GM10248 (cell line): Measurements from ENCODE around the gene UFD1.

Experiments
- CTCF ChIA-PET: fragments of 300-600 bp; sonication (Branson Sonifier 250); formaldehyde crosslinking; extraction: SDS; loops from one replicate; lab custom pipeline; 2021; ENCODE audit warnings: antibody characterized with exemption; lab: Yijun Ruan, JAX
- POLR2A ChIA-PET: fragments of 350-650 bp; sonication (Branson Sonifier 250); formaldehyde crosslinking; extraction: SDS; loops from one replicate; lab custom pipeline; 2020; ENCODE audit warnings: antibody characterized with exemption; lab: Yijun Ruan, JAX
- DNase-seq: peaks from one replicate; pipeline ENCODE4 v3.0.0; 2012; ENCODE audit errors: extremely low spot score
- CTCF ChIP-seq: IDR thresholded peaks from 2 replicates; pipeline ENCODE4 v1.5.1; 2012; ENCODE audit warnings: mild to moderate bottlenecking, low read depth; ENCODE audit errors: extremely low read depth, missing control alignments, control extremely low read depth

The UFD1 gene

GRCh38 chr22:19405652-19406051 lies 73.3 kb downstream of the UFD1 start:
- ChIA-PET POLR2A (no interaction called here), CTCF (interaction anchor here (2.5 kb wide), 1 partner anchor 10 kb away, joined by 9 read pairs; no protein-coding TSS in a partner anchor)
- DNase-seq: no peak
- TF ChIP-seq CTCF: no peak

GRCh38 chr22:19405133-19405532 lies 73.9 kb downstream of the UFD1 start:
- DNase-seq: no peak
- TF ChIP-seq CTCF: no peak
- POLR2A ChIA-PET: no interaction called here
- CTCF ChIA-PET: interaction anchor here (2.5 kb wide), 1 partner anchor 10 kb away, joined by 9 read pairs; no protein-coding TSS in a partner anchor

GRCh38 chr22:19404676-19405075 lies 74.3 kb downstream of the UFD1 start:
- ChIA-PET POLR2A (no interaction called here), CTCF (interaction anchor here (2.5 kb wide), 1 partner anchor 9 kb away, joined by 9 read pairs; no protein-coding TSS in a partner anchor)
- no peak for TF ChIP-seq CTCF
- no peak for DNase-seq

GRCh38 chr22:19402642-19403191 lies 76.3 kb downstream of the UFD1 start:
- POLR2A ChIA-PET: interaction anchor here (0.7 kb wide), 1 partner anchor 86 kb away, joined by 7 read pairs; no protein-coding TSS in a partner anchor
- no peak for DNase-seq
- TF ChIP-seq CTCF: no peak
- CTCF ChIA-PET: interaction anchor here (1.0 to 1.2 kb wide), 2 partner anchors 20 to 25 kb away, joined by 3 to 5 read pairs; no protein-coding TSS in a partner anchor

GRCh38 chr22:19401483-19401882 lies 77.5 kb downstream of the UFD1 start:
- CTCF ChIA-PET: interaction anchor here (1.1 kb wide), 1 partner anchor 11 kb away, joined by 3 read pairs; no protein-coding TSS in a partner anchor
- POLR2A ChIA-PET: no interaction called here
- no peak for TF ChIP-seq CTCF
- no peak for DNase-seq

GRCh38 chr22:19400881-19401280 lies 78.1 kb downstream of the UFD1 start:
- TF ChIP-seq CTCF: no peak
- POLR2A ChIA-PET: no interaction called here
- CTCF ChIA-PET: interaction anchor here (1.1 kb wide), 1 partner anchor 10 kb away, joined by 3 read pairs; no protein-coding TSS in a partner anchor
- DNase-seq: no peak
